ENCODE results near the gene MYBL2. TPM values are rescaled to one million over a fixed set of nuclear protein-coding genes. Genes with fewer than 3 reads are reported as not detected.

Gene MYBL2
- total RNA-seq, 1 experiment from 2014 or later: 159 TPM

GRCh38 chr20:43690943-43691598 lies 24.2 kb downstream of the MYBL2 start:
- Mint-ChIP-seq H3K4me1 (peaks cover 6 to 7% of the 10 kb centered on the region in 2 experiments), H3K4me3 (no peak overlapping the region), H3K36me3 (ENCODE audit: insufficient read depth in 1 of 3, low read depth in 3 of 3) (peaks cover 27 to 62% (median 53%) of the 10 kb centered on the region in 3 experiments; a peak in 6 of 7 replicates), H3K27ac (no peak overlapping the region), H3K9me3 (no peaks in the 10 kb centered on the region), H3K27me3 (ENCODE audit: low read depth) (no peaks in the 10 kb centered on the region)
- no peaks in the 10 kb centered on the region for H3K23me2 ChIP-seq (ENCODE audit: insufficient read length, low read depth, low read length, poor library complexity, severe bottlenecking)
- TF ChIP-seq CTCF (conservative IDR thresholded peaks at IDR 0.05): no peak
- WGBS (ENCODE audit: extremely low coverage, insufficient read length, low lambda C conversion rate): no CpG with 5 or more reads among the region's 9 CpGs
- no peak for DNase-seq
- H3K23ac ChIP-seq (ENCODE audit: insufficient read length, low read depth, low read length): no peak overlapping the region
- H2BK120ac ChIP-seq (ENCODE audit: low read depth, low read length, poor library complexity, severe bottlenecking): no peak overlapping the region
- no peaks in the 10 kb centered on the region for H3K27me3 ChIP-seq (ENCODE audit: insufficient read depth, low read length)
- H3K18ac ChIP-seq (ENCODE audit: insufficient read length, low read depth, low read length): no peak overlapping the region
- H3K27ac ChIP-seq (ENCODE audit: insufficient read length, low read depth, low read length): no peak overlapping the region
- no peak overlapping the region for H2AFZ ChIP-seq (ENCODE audit: low read length)
- no peaks in the 10 kb centered on the region for H4K20me1 ChIP-seq (ENCODE audit: control insufficient read depth, insufficient read depth, insufficient read length)
- no peak overlapping the region for H3K56ac ChIP-seq (ENCODE audit: insufficient read length, low read depth, low read length)
- H3K4ac ChIP-seq (ENCODE audit: low read depth, low read length): no peak overlapping the region
- no peak overlapping the region for H2AK5ac ChIP-seq (ENCODE audit: insufficient read length, low read length)
- H3K79me1 ChIP-seq (ENCODE audit: insufficient read depth, low read depth, low read length, poor library complexity, severe bottlenecking): no peaks in the 10 kb centered on the region
- no peak overlapping the region for H3K14ac ChIP-seq (ENCODE audit: insufficient read depth, low read length)
- H3K9me3 ChIP-seq (ENCODE audit: control insufficient read depth, low read depth, low read length): no peaks in the 10 kb centered on the region
- no peak overlapping the region for H3T11ph ChIP-seq (ENCODE audit: low read length)
- no peaks in the 10 kb centered on the region for H3K4me1 ChIP-seq (ENCODE audit: insufficient read depth, low read length)
- H2BK5ac ChIP-seq (ENCODE audit: insufficient read length, low read length): no peak overlapping the region
- H3K79me2 ChIP-seq (ENCODE audit: insufficient read depth, low read length): no peaks in the 10 kb centered on the region
- no peak overlapping the region for H3K9ac ChIP-seq (ENCODE audit: extremely low read depth, insufficient read length, low read length)
- H3K4me2 ChIP-seq (ENCODE audit: insufficient read depth, insufficient read length, low read length): no peak overlapping the region
- H4K8ac ChIP-seq (replicated peaks; ENCODE audit: insufficient read length, low read depth, low read length): no peak overlapping the region
- no peak overlapping the region for H4K5ac ChIP-seq (ENCODE audit: insufficient read length, low read depth, low read length)
- H2BK20ac ChIP-seq (ENCODE audit: low read depth, low read length, poor library complexity, severe bottlenecking): no peak overlapping the region
- H2BK15ac ChIP-seq (ENCODE audit: low read depth, low read length): no peak overlapping the region
- no peak overlapping the region for H2BK12ac ChIP-seq (ENCODE audit: insufficient read length, low read depth, low read length)
- no peak overlapping the region for H4K91ac ChIP-seq (ENCODE audit: insufficient read length, low read depth, low read length)

Measured in H9 (cell line).